GM23338 (cell line): ENCODE results near the gene SPATA20.

Experiments used
- EZH2phosphoT487 ChIP-seq: fragments of 200-600 bp; sonication (generic); IDR thresholded peaks from one replicate; pipeline ENCODE4 v1.8.1; 2018; ENCODE audit warnings: antibody characterized with exemption; ENCODE audit not compliant: unreplicated experiment
- TF ChIP-seq, protein P1 (sequence below), 2 experiments: fragments of 200-600 bp in 1 of 2; sonication (generic) in 1 of 2; conservative IDR thresholded peaks; 2 replicates each; pipeline versions ENCODE4 v1.5.1 to v1.6.1; 2016 to 2017; ENCODE audit warnings: antibody characterized with exemption in 2 of 2, low read depth in 2 of 2, mild to moderate bottlenecking in 2 of 2, moderate library complexity in 1 of 2

- TF ChIP-seq, protein P1, sequence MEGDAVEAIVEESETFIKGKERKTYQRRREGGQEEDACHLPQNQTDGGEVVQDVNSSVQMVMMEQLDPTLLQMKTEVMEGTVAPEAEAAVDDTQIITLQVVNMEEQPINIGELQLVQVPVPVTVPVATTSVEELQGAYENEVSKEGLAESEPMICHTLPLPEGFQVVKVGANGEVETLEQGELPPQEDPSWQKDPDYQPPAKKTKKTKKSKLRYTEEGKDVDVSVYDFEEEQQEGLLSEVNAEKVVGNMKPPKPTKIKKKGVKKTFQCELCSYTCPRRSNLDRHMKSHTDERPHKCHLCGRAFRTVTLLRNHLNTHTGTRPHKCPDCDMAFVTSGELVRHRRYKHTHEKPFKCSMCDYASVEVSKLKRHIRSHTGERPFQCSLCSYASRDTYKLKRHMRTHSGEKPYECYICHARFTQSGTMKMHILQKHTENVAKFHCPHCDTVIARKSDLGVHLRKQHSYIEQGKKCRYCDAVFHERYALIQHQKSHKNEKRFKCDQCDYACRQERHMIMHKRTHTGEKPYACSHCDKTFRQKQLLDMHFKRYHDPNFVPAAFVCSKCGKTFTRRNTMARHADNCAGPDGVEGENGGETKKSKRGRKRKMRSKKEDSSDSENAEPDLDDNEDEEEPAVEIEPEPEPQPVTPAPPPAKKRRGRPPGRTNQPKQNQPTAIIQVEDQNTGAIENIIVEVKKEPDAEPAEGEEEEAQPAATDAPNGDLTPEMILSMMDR (conservative IDR thresholded peaks at IDR 0.05; ENCODE audit: low read depth in 2 of 2): no peak
- TF ChIP-seq EZH2phosphoT487: no peak
These were observed 37.1 kb downstream of the SPATA20 start for GRCh38 chr17:50584116-50584515.
